H9 (cell line): ENCODE measurements around the gene RRAGC. TPM values are rescaled to one million over a fixed set of nuclear protein-coding genes. Genes with fewer than 3 reads are reported as not detected.

ENCODE experiments used
- DNase-seq: peaks from one replicate; pipeline ENCODE4 v3.0.0-alpha.2; 2017
- H2AFZ ChIP-seq: one replicate; pipeline ENCODE4 v1.6.1; 2013; ENCODE audit warnings: mild to moderate bottlenecking, low read length, control low read depth, moderate library complexity
- H2AK5ac ChIP-seq: 2 replicates; pipeline ENCODE4 v1.6.1; 2013; ENCODE audit warnings: low read length, control low read depth, mixed read lengths; ENCODE audit not compliant: insufficient read length
- H2BK120ac ChIP-seq: one replicate; pipeline ENCODE4 v1.6.1; 2013; ENCODE audit warnings: low read depth, mild to moderate bottlenecking, low read length, control low read depth, inconsistent platforms; ENCODE audit not compliant: poor library complexity, severe bottlenecking
- H2BK12ac ChIP-seq: 2 replicates; pipeline ENCODE4 v1.6.1; 2013; ENCODE audit warnings: low read length, control low read depth, mixed read lengths, low read depth; ENCODE audit not compliant: insufficient read length
- H2BK15ac ChIP-seq: 2 replicates; pipeline ENCODE4 v1.6.1; 2013; ENCODE audit warnings: low read depth, low read length, control low read depth
- H2BK20ac ChIP-seq: one replicate; pipeline ENCODE4 v1.6.1; 2013; ENCODE audit warnings: low read depth, mild to moderate bottlenecking, low read length, control low read depth, inconsistent platforms; ENCODE audit not compliant: poor library complexity, severe bottlenecking
- H2BK5ac ChIP-seq: 2 replicates; pipeline ENCODE4 v1.6.1; 2013; ENCODE audit warnings: low read length, control low read depth, mixed read lengths; ENCODE audit not compliant: insufficient read length
- H3K14ac ChIP-seq: 2 replicates; pipeline ENCODE4 v1.6.1; 2013; ENCODE audit warnings: low read length, control low read depth; ENCODE audit not compliant: insufficient read depth
- H3K18ac ChIP-seq: 2 replicates; pipeline ENCODE4 v1.6.1; 2013; ENCODE audit warnings: low read depth, mild to moderate bottlenecking, mixed read lengths, low read length, control low read depth; ENCODE audit not compliant: insufficient read length
- H3K23ac ChIP-seq: 2 replicates; pipeline ENCODE4 v1.6.1; 2013; ENCODE audit warnings: low read length, control low read depth, mixed read lengths, low read depth; ENCODE audit not compliant: insufficient read length
- H3K23me2 ChIP-seq: 2 replicates; pipeline ENCODE4 v1.6.1; 2013; ENCODE audit warnings: low read depth, mild to moderate bottlenecking, mixed read lengths, low read length, control low read depth; ENCODE audit not compliant: insufficient read length, poor library complexity, severe bottlenecking
- H3K27ac ChIP-seq: 2 replicates; pipeline ENCODE4 v1.5.1; 2013; ENCODE audit warnings: low read length, control low read depth, mixed read lengths, low read depth; ENCODE audit not compliant: insufficient read length
- H3K27me3 ChIP-seq: 2 replicates; pipeline ENCODE4 v1.6.1; 2013; ENCODE audit warnings: low read length, control low read depth, inconsistent platforms; ENCODE audit not compliant: insufficient read depth
- H3K4ac ChIP-seq: 2 replicates; pipeline ENCODE4 v1.6.1; 2013; ENCODE audit warnings: low read depth, mild to moderate bottlenecking, control low read depth, inconsistent platforms, low read length, moderate library complexity
- H3K4me1 ChIP-seq: 2 replicates; pipeline ENCODE4 v1.6.1; 2013; ENCODE audit warnings: low read length, control low read depth, inconsistent platforms; ENCODE audit not compliant: insufficient read depth
- H3K4me2 ChIP-seq: 2 replicates; pipeline ENCODE4 v1.6.1; 2013; ENCODE audit warnings: low read length, control low read depth, mixed read lengths; ENCODE audit not compliant: insufficient read length, insufficient read depth
- H3K56ac ChIP-seq: 2 replicates; pipeline ENCODE4 v1.6.1; 2013; ENCODE audit warnings: low read depth, mild to moderate bottlenecking, mixed read lengths, low read length, control low read depth; ENCODE audit not compliant: insufficient read length
- H3K79me1 ChIP-seq: 2 replicates; pipeline ENCODE4 v1.6.1; 2013; ENCODE audit warnings: low read depth, mild to moderate bottlenecking, moderate library complexity, low read length, control low read depth, inconsistent platforms; ENCODE audit not compliant: insufficient read depth, poor library complexity, severe bottlenecking
- H3K79me2 ChIP-seq: 2 replicates; pipeline ENCODE4 v1.6.1; 2013; ENCODE audit warnings: low read length, control low read depth, inconsistent platforms; ENCODE audit not compliant: insufficient read depth
- H3K9ac ChIP-seq: 2 replicates; pipeline ENCODE4 v1.6.1; 2013; ENCODE audit warnings: low read length, control low read depth, mixed read lengths; ENCODE audit not compliant: insufficient read length; ENCODE audit errors: extremely low read depth
- H3K9me3 ChIP-seq: one replicate; pipeline ENCODE4 v1.6.1; 2013; ENCODE audit warnings: low read depth, low read length, inconsistent platforms; ENCODE audit not compliant: control insufficient read depth
- H3T11ph ChIP-seq: one replicate; pipeline ENCODE4 v1.6.1; 2013; ENCODE audit warnings: mild to moderate bottlenecking, low read length, control low read depth, inconsistent platforms
- H4K20me1 ChIP-seq: one replicate; pipeline ENCODE4 v1.6.1; 2013; ENCODE audit not compliant: control insufficient read depth, insufficient read length, insufficient read depth
- H4K5ac ChIP-seq: 2 replicates; pipeline ENCODE4 v1.6.1; 2013; ENCODE audit warnings: low read depth, mild to moderate bottlenecking, mixed read lengths, low read length, control low read depth; ENCODE audit not compliant: insufficient read length
- H4K8ac ChIP-seq: replicated peaks from 2 replicates; pipeline ENCODE4 v1.6.1; 2013; ENCODE audit warnings: low read length, control low read depth, mixed read lengths, low read depth; ENCODE audit not compliant: insufficient read length
- H4K91ac ChIP-seq: 2 replicates; pipeline ENCODE4 v1.6.1; 2013; ENCODE audit warnings: low read depth, mild to moderate bottlenecking, moderate library complexity, mixed read lengths, low read length, control low read depth; ENCODE audit not compliant: insufficient read length
- H3K27ac Mint-ChIP-seq, 3 experiments: 2 replicates in 2 of 3; 3 replicates in 1 of 3; pipeline ENCODE4 v1.8.0; 2020 to 2021; ENCODE audit warnings: mixed read lengths in 3 of 3, mild to moderate bottlenecking in 1 of 3, moderate library complexity in 1 of 3
- H3K27me3 Mint-ChIP-seq: 2 replicates; pipeline ENCODE4 v1.8.0; 2021; ENCODE audit warnings: low read depth, mild to moderate bottlenecking, moderate library complexity, mixed read lengths
- H3K36me3 Mint-ChIP-seq, 3 experiments: 2 replicates in 2 of 3; 3 replicates in 1 of 3; pipeline ENCODE4 v1.8.0; 2020 to 2021; ENCODE audit warnings: low read depth in 3 of 3, mixed read lengths in 3 of 3; ENCODE audit not compliant: insufficient read depth in 1 of 3
- H3K4me1 Mint-ChIP-seq, 2 experiments: 2 replicates each; pipeline ENCODE4 v1.8.0; 2020; ENCODE audit warnings: mixed read lengths in 2 of 2
- H3K4me3 Mint-ChIP-seq, 2 experiments: 2 replicates in 1 of 2; 3 replicates in 1 of 2; pipeline ENCODE4 v1.8.0; 2020 to 2021; ENCODE audit warnings: mild to moderate bottlenecking in 2 of 2, mixed read lengths in 2 of 2, moderate library complexity in 1 of 2
- H3K9me3 Mint-ChIP-seq, 2 experiments: 2 replicates in 1 of 2; 3 replicates in 1 of 2; pipeline ENCODE4 v1.8.0; 2020; ENCODE audit warnings: mild to moderate bottlenecking in 2 of 2, mixed read lengths in 2 of 2, moderate library complexity in 1 of 2
- CTCF ChIP-seq: fragments of 200-600 bp; sonication (generic); conservative IDR thresholded peaks from 3 replicates; pipeline ENCODE4 v1.8.0; 2021; ENCODE audit warnings: antibody characterized with exemption, mild to moderate bottlenecking
- WGBS: extraction: QIAGEN DNeasy Blood & Tissue Kit; methylation state at CpG from one replicate; pipeline ENCODE4 v1.1.7; 2013; ENCODE audit warnings: missing lambda C conversion rate, low lambda C conversion rate, mixed read lengths; ENCODE audit not compliant: insufficient read length; ENCODE audit errors: extremely low coverage; 5-methylcytosine and 5-hydroxymethylcytosine counted together
- total RNA-seq: library from RNA; stranded (reverse); gene quantifications from 2 replicates; pipeline ENCODE4 v1.2.1, GENCODE V29; 2021

The RRAGC gene
- total RNA-seq, 1 experiment from 2014 or later: 17.9 TPM

GRCh38 chr1:38814984-38815464 is 44.5 kb downstream of the RRAGC start:
- no peak overlapping the region for H3K27ac ChIP-seq
- no peaks in the 10 kb centered on the region for H3K9me3 ChIP-seq
- no peak overlapping the region for H3K27ac Mint-ChIP-seq
- H3K4me1 ChIP-seq: 0 out of 2 replicates have a peak, but pooled peaks cover 2% of the 10 kb centered on the region
- peaks cover 9% of the 10 kb centered on the region for H3K23me2 ChIP-seq
- peaks cover 9% of the 10 kb centered on the region for H3K27me3 ChIP-seq
- H2BK12ac ChIP-seq: no peak overlapping the region
- H3K14ac ChIP-seq: no peak overlapping the region
- no peak overlapping the region for H3K4ac ChIP-seq
- no peak overlapping the region for H2BK20ac ChIP-seq
- no peak overlapping the region for H2AK5ac ChIP-seq
- H3K27me3 Mint-ChIP-seq: peaks cover 81% of the 10 kb centered on the region
- no peaks in the 10 kb centered on the region for H4K20me1 ChIP-seq
- no peak overlapping the region for H2BK15ac ChIP-seq
- no peak for TF ChIP-seq CTCF
- no peaks in the 10 kb centered on the region for H3K79me1 ChIP-seq
- peaks cover 0 to 9% (median 3%) of the 10 kb centered on the region in 3 experiments; a peak in 3 of 7 replicates for H3K36me3 Mint-ChIP-seq
- no CpG with 5 or more reads among the region's 1 CpG for WGBS
- no peak overlapping the region for H3T11ph ChIP-seq
- no peak overlapping the region for H4K91ac ChIP-seq
- H3K56ac ChIP-seq: no peak overlapping the region
- H3K18ac ChIP-seq: no peak overlapping the region
- no peak overlapping the region for H4K8ac ChIP-seq
- no peak overlapping the region for H4K5ac ChIP-seq
- no peak overlapping the region for H2BK120ac ChIP-seq
- DNase-seq: no peak
- H3K9ac ChIP-seq: no peak overlapping the region
- H3K4me3 Mint-ChIP-seq: no peak overlapping the region; a peak in 1 of 5 replicates
- no peak overlapping the region for H3K23ac ChIP-seq
- peaks cover 7 to 10% of the 10 kb centered on the region in 2 experiments for H3K9me3 Mint-ChIP-seq
- peaks cover 28 to 32% of the 10 kb centered on the region in 2 experiments for H3K4me1 Mint-ChIP-seq
- no peak overlapping the region for H3K4me2 ChIP-seq
- no peak overlapping the region for H2AFZ ChIP-seq
- no peaks in the 10 kb centered on the region for H3K79me2 ChIP-seq
- no peak overlapping the region for H2BK5ac ChIP-seq
